ENCODE results near the gene PLK5.
"Not testable (repeated sequence)": the region's sequence is repeated elsewhere in the genome, so short reads cannot be mapped to it uniquely, and the experiment has no call there.

PLK5 gene

GRCh38 chr19:1507763-1508506 lies 15.9 kb upstream of the PLK5 start:
- peak; percentile 75 to 87 for DNase-seq (ENCODE audit: low read depth in 2 of 2)

DNA sequence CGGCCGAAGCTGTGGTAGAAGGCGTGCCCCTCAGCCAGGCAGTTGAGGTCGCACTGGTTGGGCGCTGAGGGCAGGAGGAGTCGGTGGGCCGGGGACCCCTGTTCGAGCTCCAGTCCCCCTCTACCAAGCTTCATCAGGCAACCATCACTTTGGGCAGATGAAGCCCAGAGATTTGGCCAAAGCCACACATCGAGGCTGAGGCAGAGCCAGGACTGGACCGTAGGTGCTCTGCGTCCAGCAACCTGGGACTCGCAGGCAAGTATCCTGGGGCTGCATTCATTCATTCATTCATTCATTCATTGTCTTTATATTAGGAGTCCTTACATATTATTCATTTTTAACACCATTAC lies 15.4 kb upstream of the PLK5 start:
- no peak for DNase-seq (ENCODE audit: low read depth in 2 of 2)

DNA sequence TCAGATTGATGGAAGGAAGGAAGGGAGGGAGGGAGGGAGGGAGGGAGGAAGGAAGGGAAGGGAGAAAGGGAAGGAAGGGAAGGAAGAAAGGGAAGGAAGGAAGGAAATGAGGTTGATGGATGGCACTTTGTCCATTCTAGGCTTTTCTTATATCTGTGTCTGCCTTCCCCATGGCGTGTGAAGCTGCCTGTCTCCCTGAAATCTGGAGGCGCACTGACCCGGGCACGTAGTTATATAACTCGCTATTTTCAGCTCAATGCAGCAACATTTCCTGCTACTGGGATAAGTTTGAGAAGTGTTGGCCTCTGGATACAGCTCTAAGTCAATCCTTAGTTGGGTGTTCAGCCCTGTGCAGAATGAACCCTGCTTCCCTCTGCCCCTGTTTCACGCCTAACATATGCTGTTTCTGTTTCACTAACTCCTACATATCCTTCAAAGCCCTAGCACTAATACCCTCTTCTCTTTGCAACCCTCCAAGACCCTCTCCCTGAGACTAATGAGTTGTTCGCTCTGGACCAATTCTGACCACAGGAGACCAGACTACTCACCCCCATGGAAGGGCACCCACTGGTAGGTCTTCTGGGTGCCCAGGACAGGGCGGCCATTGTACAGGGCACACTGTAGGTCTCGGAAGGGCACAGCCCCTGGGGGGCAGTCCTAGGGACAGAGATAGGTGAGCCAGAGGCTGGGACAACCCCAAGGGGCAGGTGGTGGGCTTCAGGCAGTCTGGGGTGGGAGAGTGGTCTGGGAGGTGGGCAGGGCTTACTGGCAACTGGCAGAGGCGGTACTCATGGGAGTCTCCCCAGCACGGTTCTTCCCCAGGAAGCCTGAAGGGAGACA lies 14.1 kb upstream of the PLK5 start:
- DNase-seq (ENCODE audit: low read depth in 2 of 2), result no peak

DNA sequence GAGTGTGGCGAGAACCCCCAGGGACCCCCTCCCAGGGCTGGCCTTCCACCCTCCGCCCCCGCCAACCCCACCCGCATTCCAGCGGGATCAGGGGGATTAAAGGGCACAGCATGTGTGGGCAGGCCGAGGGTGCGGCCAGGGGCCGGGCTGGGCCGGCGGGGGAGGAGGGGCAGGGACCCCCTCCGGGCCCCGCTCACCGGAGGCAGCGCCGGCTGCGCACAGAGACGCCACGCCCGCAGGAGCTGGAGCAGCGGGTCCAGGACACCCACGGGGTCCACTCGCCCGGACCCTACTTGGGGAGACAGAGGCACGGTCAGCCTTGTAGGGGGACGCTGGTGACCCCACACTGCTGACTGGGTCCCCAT lies 13.5 kb upstream of the PLK5 start:
- no peak for DNase-seq (ENCODE audit: low read depth in 2 of 2)

GRCh38 chr19:1510807-1511206 lies 13.1 kb upstream of the PLK5 start:
- DNase-seq (ENCODE audit: low read depth in 2 of 2), result no peak

GRCh38 chr19:1511318-1512317 lies 12.3 kb upstream of the PLK5 start:
- DNase-seq (ENCODE audit: low read depth in 2 of 2), result no peak

DNA sequence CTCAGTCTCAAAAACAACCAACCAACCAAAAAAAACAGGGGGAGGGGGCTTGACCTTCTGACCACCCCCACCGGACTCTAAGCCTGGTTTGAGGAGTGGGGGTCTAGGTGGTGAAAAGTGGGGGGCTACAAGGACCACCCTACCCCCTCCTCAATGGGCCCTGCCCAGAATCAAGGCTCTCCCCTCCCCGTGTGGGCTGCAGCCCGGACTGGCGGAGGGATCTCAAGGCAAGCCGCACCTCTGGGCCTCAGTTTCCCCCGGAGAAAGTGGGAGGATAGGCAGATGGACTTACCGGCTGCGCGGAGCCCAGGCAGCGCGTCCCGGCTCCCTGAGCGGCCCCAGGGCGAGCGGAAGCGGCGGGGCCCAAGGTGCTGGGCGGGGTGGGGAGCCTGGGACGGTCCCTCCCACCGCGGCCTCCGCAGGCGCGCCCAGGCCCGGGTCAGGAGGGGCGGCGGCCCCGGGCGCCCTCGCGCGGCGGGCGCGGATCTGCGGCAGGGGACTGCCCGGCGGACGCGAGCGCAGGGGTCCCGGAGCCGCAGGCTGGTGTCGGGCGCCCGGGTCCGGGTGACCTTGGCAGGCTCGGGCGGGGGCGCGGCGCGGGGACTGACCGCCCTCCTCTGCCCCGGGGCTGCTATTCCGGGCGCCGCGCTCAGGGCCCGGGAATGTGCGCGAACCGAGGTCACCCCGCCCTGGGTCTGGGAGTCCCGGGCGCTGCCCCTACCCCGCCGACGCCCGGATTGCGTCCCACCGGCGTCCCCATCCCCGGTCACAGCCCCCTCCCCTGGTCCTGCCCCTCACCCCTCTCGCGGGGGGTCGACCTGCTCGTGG lies 11.0 kb upstream of the PLK5 start, which contains the start of gene ADAMTSL5:
Gene ADAMTSL5, minus strand, starts transcription at position 349 of the 828 bp plus-strand sequence. CDS start 2,076 bp downstream, outside the sequence.
- peak; percentile 61 to 73 for DNase-seq (ENCODE audit: low read depth in 2 of 2)

DNA sequence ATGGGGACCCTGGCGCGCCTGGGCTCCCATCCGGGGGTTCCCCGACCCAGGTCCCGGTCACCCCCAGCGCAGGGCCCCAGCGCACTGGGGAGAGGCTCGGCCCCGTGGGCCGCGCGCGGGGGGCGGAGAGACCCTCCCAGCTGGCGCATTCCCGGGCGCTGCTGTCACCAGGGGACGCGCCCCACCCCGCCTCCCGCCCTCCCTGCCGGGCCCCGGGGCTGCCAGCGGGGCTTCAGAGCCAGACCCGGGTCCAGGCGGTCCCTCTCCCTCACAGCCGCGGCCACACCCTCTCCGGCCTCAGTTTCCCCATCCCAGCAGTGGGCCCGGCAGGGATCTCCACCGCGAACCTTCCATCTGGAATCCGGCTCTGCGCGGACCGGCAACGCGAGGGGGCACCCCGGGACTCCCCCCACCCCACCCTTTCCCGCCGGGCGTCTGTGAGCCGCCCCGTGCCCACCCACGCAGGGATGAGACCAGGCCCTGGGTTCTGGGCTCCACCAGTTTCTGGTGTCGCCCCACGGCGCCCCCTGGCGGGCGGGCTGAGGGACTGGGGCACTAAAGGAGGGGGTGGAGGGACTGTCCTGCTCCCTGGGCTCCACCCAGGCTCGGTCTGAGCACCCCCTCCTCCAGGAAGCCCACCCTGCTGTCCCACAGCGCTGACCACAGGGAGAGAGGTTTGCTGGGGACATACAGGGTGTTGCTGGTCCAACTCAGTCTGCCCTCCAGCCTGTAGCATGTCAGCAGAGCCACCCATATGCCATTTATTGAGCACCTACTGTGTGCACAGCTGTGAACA lies 10.2 kb upstream of the PLK5 start:
- peak; percentile 63 to 67 for DNase-seq (ENCODE audit: low read depth in 2 of 2)

GRCh38 chr19:1514295-1514661 lies 9.6 kb upstream of the PLK5 start:
- no peak for DNase-seq (ENCODE audit: low read depth in 2 of 2)

DNA sequence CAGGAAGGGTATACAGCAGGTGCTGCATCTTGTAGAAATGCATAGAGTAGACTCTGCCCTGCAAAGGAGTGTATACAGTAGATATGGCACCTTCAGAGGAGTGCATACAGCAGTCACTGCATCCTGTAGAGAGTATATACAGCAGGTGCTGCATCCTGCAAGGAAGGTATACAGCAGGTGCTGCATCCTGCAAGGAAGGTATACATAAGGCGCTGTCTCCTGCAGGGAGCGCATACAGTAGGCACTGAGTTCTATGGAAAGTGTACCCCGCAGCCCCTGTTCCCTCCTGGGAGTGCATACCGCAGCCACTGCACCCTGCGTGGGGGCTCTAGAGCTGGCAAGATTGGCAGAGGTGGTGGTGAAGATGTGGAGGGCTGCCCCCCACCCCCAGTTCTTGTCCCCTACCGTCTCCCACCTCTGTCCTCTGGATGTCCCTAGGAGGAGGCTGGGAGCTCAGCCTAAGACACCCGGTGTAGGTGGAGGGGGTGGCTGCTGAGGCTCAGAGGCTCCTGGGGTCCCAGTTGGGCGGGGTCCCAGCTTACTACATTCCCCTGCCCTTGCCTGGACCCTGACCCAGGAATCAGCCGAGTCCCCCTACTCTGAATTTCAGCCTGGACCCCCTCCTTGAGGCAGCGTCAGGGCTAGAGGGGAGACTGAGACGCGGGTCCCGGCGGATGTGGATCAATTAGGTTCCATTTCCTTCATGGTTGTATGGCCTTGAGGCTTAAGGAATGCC lies 8.7 kb upstream of the PLK5 start:
- DNase-seq (ENCODE audit: low read depth in 2 of 2), result no peak

GRCh38 chr19:1516395-1516753 lies 7.5 kb upstream of the PLK5 start:
- no peak for DNase-seq (ENCODE audit: low read depth in 2 of 2)

DNA sequence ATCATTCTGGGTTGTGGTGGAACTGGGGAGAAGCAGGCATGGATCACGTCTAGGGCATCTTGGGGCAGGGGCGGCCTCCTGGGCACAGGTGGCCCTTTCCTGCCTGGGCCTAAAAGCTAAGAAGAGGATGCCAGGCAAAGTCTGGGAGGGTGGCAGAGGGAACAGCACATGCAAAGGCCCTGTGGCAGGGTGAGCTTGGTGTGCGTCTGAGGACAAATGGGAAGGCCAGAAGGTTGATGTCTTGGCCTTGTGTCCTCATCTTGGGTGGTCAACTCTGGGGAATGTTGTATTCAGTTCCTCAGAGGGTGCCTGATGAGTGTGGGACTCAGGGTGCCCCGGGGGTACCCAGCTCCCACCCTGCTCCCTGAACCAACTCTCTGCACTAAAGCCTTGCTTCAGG lies 5.4 kb upstream of the PLK5 start:
- no peak for DNase-seq (ENCODE audit: low read depth in 2 of 2)

DNA sequence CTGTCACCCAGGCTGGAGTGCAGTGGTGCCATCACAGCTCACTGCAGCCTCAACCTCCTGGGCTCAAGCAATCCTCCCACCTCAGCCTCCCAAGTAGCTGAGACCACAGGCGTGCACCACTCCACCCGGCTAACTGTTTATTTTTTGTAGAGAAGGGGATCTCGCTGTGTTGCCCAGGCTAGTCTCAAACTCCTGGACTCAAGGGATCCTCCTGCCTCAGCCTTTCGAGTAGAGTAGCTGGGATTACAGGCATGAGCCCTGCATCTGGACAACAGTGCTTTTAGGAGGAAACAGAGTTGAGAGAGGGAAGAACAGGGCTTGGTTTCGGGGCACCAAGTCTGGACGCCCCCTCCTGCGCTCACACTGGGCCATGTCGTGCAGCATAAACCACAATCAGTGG lies 4.1 kb upstream of the PLK5 start:
- DNase-seq (ENCODE audit: low read depth in 2 of 2), result not testable (repeated sequence)

- DNase-seq (ENCODE audit: low read depth in 2 of 2), result no peak
Measured at GRCh38 chr19:1520203-1520780, 3.6 kb upstream of the PLK5 start.

- no peak for DNase-seq (ENCODE audit: low read depth in 2 of 2)
Measured at GRCh38 chr19:1521636-1522035, 2.2 kb upstream of the PLK5 start.

DNA sequence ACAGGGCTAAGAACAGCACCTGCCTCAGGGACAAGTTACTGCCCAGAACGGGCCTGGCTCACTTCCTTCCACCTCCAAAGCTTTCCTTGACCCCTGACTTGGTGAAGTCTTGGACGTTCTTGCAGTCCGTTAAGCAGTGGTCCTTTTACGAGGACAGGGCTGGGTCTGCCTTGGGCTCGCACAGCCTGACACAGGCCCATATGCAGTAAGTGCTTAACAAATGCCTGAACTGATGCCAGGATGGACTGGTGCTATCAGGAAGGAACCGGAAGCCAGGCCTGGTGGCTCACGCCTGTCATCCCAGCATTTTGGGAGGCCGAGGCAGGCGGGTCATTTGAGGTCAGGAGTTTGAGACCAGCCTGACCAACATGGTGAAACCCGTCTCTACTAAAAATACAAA lies 1.8 kb upstream of the PLK5 start:
- no peak for DNase-seq (ENCODE audit: low read depth in 2 of 2)

DNA sequence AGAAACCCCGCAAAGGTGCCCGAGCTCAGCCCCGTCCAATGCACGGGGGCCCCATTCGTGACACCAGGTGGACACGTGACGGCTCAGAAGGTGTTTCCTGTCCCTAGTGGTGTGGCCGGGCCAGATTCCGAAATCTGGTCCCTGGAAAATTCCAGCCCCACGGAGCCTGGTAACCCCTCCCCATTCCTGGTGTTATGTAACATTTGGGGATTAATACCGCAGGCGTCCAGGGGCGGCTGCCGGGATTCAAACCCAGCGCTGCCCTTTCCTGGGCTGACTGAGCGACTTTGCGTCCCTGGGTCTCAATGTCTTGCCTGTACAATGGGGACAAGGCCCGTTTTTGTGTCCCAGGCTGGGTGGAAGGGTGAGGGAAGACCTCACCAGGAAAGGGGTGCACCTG lies 1.0 kb upstream of the PLK5 start:
- DNase-seq (ENCODE audit: low read depth in 2 of 2), result no peak

DNA sequence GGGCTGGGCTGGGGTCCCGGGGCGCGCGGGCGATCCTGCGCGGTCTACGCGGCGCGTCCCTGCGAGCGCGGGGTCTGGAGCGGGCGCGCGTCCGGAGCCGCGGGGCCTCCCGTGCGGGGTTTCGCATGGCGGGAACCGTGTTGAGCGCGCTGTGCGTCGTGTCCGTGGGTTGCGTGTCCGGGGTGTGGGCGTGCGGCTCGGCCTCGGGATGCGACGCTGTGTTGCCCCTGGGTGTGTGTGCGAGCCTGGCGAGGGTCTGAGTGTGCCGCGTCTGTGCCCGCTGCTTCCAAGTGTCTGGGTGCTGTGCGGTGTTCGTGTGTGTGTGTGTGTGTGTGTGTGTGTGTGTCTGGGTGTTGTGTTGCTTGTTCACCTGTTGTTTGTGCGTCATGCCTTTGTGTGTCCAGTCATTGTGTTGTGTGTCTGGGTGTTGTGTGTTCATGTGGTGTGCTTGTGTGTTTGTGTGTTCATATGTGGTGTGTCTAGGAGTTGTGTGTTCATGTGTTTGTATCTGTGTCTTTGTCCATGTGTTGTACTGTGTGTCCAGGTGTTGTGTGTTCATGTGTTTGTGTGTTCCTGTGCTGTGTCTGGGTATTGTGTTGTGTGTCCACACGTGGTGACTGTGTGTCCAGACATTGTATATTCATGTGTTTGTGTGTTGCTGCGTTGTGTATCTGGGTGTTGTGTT lies 552 bp downstream of the PLK5 start:
- no peak for DNase-seq (ENCODE audit: low read depth in 2 of 2)

- DNase-seq (ENCODE audit: low read depth in 2 of 2), result no peak
Measured at GRCh38 chr19:1524972-1525325, 1.1 kb downstream of the PLK5 start.

Measured in stimulated activated CD8-positive, alpha-beta memory T cell treated with anti-CD3 and anti-CD28 coated beads, Interleukin-2, amount 100 ng/mL, for 48 hours (primary cell).